HG03159 (cell line): ENCODE data around the gene IQSEC3.
"Not testable (repeated sequence)": the region's sequence is repeated elsewhere in the genome, so short reads cannot be mapped to it uniquely, and the experiment has no call there.

Experiments used
- ATAC-seq: cut with Tn5 transposase; IDR thresholded peaks from one replicate; pipeline ENCODE4 v1.9.1; 2021; ENCODE audit warnings: mild to moderate bottlenecking, moderate library complexity; ENCODE audit not compliant: unreplicated experiment

The IQSEC3 gene

DNA sequence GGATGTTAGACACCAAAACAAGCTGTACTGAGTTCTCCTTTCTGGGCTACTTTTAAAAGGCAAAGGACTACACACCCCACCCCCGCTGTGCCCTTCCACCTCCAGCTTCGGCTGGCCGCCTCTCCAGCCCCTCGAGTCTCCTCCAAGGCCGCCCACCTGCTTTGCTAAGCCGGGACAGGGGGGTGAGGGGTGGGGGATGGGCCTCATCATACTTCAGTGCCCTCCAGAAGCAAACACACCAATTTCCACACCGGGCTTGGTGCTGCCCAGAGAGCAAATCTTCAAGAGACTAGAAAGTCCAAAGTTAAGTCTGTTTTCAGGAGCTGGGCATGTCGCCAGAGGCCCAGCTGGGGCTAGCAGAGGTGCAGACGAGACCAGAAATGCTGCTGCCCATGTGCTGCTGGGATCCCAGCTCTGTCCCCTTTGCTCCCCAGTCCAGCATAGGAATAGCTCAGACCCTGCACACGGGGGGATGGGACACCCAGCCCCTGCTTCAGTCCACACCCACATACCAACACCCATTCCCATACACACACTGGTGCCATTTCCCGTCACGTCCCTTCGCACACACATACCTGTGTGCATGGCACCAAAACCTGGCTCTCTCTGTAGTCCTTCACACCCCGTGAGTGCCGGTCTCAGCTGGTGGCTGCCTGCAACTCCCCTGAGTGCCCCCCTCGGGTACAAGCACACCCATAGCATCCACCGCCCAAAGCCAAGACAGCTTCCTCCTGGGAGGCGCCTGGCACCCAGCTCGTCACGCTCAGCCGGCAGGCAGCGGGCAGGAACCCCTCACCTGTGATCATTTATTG, 146.4 kb downstream of the IQSEC3 start:
- ATAC-seq: no peak

DNA sequence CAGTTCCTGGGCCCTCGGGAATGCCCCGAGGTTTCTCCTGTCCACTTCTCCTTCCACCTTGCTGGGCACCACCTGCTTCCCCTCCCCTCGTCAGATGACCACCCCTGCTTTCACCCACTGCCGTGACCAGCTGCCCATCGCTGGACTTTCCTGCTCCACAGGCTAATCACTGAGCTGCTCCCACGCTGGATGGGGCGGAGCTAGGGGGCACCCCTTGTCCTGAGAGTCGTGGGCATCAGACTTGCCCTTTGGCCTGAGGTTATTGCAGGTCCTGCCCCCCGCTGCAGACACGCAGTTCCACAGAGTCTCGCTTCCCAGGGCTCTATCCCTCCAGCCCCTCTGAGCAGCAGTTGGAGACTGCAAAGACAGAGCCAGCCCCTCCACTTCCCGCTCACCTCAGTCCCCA, 147.0 kb downstream of the IQSEC3 start:
- no peak for ATAC-seq

DNA sequence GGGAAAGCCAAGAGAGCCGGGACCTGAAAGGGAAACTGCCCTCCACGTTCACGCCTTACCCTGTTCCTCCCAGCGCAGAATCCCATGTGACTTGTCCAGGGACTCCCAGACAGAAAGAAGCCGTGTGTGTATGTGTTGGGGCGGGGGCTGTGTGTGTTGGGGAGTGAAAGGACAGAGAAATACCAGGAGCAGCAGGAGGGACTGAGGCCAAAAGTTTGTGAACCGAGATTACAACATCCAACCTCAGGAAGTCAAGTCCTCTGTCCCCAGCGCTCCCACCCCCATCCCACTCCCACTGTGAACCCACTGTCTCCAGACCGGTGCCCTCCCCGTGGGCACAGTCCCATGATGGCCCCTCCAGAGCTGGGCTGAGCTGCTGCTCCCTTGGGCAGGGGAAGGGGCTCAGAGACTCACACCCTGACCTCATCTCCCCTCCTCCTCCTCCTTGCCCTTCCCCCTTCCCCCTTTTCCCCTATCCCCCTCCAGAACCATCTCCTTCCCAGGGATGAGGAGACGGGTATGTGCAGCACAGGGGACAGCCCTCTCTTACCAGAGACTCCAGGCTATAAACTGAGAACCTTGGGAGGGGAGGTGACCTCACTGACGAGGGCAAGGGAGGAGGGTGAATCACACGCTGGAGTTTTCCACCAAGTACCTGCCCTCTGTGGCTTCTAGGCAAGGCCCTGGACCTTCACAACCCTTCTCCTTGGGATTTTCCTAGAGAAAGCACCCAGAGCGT, 147.6 kb downstream of the IQSEC3 start, which contains the start of gene SLC6A12:
SLC6A12 (minus strand) TSS at position 155 of the 739 bp plus-strand sequence. CDS start 4,171 bp downstream, outside the sequence.
- ATAC-seq: no peak

- ATAC-seq: no peak
Observed at GRCh38 chr12:215116-215515, 148.5 kb downstream of the IQSEC3 start.

DNA sequence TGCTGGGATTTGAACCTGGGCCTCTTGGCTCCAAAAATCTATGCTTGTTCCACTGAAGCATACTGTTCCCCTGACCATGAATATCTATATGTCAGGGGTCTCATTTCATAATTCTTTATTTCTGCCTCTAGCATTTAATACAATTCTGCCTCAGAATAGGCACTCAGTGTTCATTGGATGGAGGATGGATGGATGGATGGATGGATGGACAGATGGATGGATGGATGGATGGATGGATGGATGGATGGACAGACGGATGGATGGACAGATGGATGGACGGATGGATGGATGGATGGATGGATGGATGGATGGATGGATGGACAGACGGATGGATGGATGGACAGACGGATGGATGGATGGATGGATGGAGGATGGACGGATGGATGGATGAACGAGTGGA, 150.5 kb downstream of the IQSEC3 start:
- not testable (repeated sequence) for ATAC-seq

DNA sequence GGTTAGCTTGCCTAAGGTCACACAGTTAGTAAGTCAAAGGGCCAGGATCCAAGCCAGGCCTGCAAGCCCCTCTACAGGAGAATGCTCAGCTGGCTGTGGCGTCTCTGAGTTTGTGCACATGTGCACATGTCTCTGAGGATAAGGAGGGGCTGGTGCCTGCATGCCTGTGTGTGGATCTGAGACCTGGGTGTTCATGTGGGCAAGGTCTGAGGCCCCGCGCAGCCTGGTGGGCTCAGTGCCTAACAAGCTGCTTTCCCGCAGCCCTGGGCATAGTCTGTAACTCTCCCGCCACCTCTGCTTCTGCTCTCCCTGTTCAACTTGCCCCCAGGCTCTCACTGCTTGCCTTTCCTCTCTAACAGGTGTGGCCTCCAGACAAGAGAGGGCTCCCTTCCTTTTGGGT, 151.7 kb downstream of the IQSEC3 start:
- no peak for ATAC-seq

DNA sequence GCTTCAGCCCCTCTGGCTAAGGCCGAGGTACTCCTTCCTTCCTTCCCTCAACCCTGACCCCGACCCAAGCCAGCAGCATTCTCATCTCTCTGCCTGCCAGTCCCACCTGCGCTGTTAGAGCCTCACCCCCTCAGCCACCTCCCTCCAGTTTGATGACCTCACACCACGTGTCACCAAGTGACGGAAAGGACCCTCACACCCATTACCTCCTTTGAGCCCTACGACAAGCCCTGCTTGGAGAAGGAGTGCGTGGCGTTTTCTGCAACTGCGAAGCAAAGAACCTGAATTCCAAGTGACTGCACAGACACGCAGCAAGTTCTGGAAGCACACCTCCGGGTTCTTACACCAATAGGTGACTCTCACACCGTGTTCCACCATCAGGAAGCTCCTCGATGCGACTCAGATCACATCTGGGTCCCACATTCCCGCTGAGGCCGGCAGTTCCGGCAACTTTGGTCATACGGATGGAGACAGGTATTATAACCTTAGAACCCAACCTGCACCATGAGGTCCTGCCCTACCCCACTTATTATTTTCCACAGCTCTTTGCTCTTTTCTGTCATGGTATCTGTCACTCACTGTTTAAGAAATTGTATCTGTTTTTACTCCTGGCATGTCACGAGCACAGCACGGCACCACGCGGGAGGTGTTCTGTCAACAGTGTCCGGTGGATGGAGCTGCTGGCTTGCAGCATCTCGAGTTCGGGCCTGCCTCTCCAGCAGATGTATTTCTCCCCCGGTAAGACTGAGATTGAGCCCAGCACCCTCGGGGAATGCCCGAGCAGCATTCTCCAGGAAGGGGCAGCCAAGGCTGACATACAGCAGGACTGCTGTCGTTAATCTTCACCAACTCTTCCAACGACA, 152.4 kb downstream of the IQSEC3 start:
- no peak for ATAC-seq

DNA sequence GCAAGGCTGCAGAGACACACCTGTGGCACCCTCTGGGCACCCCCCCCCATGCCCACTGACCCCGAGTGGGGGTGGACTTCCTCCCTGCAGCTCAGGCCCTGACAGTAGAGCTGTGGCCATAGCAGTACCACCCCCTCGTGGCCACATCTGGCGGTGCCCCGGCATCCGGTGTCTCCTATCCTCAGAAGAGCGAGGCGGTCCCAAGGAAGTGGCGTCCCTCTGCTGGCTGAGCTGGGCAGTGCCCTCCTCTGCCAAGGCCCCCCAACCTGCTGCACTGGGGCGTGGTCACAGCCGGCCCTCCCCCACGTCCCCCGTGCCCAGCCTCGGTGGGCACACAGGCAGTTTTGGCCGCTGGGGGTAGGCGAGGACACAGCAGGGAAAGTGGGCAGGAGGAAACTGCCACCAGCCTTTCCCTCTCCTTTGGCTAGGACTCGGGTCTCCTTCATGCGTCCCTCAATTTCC, 153.4 kb downstream of the IQSEC3 start:
- ATAC-seq: no peak

- no peak for ATAC-seq
Observed at GRCh38 chr12:220491-220890, 153.9 kb downstream of the IQSEC3 start.

DNA sequence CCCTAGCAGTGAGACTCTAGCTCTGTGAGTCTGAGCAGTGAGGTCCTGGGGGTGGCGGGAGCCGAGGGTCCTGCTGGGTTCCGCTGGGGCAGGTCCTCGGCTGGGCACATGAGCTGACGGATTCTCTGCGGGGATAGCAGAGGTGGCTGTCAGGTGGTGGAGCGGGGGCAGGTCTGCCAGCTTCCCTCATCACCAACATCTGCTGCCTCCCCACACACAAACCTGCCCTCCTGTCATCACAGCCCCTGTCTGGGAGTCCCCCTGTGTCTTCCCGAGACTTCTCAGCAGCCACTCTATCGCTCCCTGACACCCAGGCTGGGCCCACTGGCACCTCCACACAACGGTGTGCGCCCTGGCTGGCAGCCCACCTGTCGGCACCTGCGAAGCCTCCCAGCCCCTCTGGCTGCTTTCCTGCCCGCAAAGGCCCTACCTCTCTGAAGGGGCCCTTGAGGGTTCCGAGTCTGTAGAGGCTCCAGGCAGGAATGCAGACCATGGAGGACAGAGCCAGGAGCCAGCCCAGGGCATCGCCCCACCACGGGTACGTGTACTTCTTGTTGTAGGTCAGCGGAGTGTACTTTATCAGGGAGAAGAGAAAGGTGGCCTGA, 154.5 kb downstream of the IQSEC3 start:
- no peak for ATAC-seq

- ATAC-seq: no peak
Observed at GRCh38 chr12:221736-222135, 155.2 kb downstream of the IQSEC3 start.

DNA sequence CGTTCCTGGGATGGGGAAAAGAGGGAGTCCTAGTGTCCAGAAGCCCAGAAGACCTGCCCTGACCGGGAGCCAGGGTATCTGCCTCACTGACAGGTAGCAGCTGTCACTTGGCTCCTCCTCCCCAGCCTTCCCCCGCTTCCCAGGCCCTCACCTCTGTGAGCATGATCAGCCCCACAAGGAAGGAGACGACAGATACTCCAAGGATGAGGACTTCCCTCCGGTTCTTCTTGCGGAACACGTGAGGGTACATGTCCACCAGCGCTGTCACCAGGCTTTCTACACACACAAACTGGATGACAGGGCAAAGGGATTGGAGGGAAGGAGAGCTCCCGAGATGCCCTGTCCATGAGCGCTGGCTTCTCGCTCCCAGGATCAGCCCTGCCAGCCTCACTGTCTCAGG, 157.3 kb downstream of the IQSEC3 start:
- no peak for ATAC-seq

- no peak for ATAC-seq
Observed at GRCh38 chr12:224330-224729, 157.8 kb downstream of the IQSEC3 start.

DNA sequence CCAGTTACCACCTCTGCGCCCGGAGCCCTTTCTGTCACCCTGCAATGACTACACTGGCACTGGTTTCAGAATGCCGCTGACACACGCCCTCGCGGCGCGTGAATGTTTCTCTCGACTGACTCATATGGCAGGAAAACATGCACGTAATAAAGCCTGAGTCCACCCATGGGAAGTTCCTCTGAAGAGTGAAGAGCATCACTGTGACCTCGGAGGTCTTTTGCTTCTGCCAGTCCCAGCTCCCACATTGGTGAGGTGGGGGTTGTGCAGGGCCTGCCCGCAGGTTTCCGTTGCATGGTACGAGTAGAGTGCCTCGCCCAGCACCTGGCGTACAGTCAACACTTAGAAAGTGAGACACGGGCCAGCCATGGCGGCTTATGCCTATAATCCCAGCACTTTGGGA, 158.4 kb downstream of the IQSEC3 start:
- no peak for ATAC-seq

DNA sequence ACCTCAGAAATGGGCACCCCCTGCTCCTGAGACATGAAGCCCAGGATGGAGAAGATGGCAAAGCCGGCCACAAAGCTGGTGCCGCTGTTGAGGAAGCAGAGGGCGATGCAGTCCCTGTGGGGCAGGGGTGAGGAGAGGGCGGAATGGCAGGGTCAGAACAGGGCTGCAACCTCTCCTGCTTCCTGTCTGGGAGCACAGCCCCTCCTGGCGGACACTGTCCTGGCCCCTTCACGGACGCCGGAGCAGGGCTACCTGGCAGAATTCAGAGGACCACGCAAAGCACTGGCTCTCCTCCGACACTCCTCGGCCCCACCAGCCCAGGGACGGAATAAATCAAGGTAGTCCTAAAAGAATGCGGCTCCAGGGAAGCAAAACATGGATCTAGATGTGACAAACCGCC, 159.8 kb downstream of the IQSEC3 start:
- ATAC-seq: no peak

GRCh38 chr12:227286-227915, 160.8 kb downstream of the IQSEC3 start:
- ATAC-seq: no peak
